Kidney glomerular epithelial cell (primary cell): ENCODE measurements around the gene OR7D2.

ENCODE experiments used
- DNase-seq: peaks from one replicate; lab custom pipeline; 2025; lab: John Stamatoyannopoulos, UW

Gene OR7D2

GRCh38 chr19:9205501-9206113, 26.8 kb downstream of the OR7D2 start:
- peak; percentile 15 for DNase-seq

GRCh38 chr19:9219489-9219888, 40.7 kb downstream of the OR7D2 start, which contains the start of gene OR7D4:
OR7D4 (minus strand) TSS chr19:9219589; CDS start chr19:9214837, 4,752 bp downstream.
- no peak for DNase-seq
